ENCODE data around the gene SDSL. TPM values are rescaled to one million over a fixed set of nuclear protein-coding genes. Genes with fewer than 3 reads are reported as not detected.

The SDSL gene
- total RNA-seq, 2 donors from 2014 or later, result 6.2 to 8.5 TPM

DNA sequence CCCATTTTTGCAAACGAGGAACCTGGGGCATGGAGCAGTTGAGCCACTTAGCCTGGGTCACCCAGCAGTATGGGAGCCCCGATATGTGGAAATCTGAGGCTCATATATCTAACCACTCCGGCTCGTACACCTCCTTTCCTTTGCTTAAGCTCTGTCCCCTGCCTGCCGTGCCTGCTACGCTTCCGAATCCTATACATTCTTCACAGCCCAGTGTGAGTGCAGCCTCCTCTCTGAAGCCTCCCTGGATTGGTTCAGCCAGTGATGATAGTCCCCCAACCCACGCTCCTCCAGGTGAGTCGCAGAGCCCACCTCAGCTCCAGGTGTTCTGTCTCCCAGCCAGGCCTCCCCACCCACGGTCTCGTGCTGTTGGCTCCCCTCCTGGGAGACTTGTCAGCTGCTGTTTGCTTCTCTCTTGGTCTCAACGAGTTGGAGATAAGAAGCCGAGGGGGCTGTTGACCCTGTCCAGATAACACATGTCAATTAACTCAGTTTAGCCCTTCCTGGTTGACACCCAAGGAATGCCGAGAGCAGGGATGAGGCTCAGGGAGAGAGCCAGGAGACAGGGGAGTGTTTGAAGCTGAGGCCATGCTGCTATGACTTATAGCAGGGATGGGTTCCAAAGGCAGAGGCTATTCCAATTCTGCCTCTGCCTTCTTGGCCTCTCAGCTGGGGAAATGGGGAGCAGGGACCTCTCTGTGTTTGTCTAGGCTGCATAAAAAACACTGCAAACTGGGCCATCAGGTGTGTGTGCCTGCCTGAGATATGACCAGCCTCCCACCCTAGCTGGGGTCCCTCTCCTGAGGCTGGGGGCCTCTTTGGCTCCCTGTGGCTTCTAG lies 19.0 kb downstream of the SDSL start:
- intact Hi-C loops (cut with DNase I), result no loop called here

DNA sequence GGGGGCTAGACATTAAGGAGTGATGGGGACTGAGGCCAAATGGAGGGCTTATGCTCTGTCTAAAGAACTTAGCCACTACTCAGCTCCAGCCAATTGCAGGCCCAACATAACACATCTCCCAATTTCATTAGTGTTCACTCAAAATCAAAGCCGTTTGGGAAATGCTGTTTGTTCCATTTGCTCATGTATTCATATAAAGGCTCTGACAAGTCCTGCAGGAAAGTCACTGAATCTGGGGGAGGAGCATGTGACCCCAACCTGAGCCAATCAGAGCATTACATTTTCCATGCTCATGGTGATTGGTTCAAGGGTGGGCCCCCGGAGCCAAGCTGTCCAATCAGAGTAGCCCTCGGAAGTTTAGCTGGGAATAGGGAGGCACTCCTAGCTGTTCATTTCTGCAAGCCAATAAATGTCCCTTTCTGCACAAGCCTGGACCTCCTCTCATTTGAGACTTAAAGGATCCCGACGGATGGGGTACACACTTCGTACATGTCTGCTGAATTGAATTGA lies 20.9 kb downstream of the SDSL start:
- 90% methylated on average over 6 of the region's 6 CpGs for WGBS
- TF ChIP-seq POLR2AphosphoS5 (IDR thresholded peaks at IDR 0.05) (no peak), POLR2A (IDR thresholded peaks at IDR 0.05) (no peak)
- TF ChIP-seq, protein P1, sequence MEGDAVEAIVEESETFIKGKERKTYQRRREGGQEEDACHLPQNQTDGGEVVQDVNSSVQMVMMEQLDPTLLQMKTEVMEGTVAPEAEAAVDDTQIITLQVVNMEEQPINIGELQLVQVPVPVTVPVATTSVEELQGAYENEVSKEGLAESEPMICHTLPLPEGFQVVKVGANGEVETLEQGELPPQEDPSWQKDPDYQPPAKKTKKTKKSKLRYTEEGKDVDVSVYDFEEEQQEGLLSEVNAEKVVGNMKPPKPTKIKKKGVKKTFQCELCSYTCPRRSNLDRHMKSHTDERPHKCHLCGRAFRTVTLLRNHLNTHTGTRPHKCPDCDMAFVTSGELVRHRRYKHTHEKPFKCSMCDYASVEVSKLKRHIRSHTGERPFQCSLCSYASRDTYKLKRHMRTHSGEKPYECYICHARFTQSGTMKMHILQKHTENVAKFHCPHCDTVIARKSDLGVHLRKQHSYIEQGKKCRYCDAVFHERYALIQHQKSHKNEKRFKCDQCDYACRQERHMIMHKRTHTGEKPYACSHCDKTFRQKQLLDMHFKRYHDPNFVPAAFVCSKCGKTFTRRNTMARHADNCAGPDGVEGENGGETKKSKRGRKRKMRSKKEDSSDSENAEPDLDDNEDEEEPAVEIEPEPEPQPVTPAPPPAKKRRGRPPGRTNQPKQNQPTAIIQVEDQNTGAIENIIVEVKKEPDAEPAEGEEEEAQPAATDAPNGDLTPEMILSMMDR (IDR thresholded peaks at IDR 0.05), result no peak
- no peaks in the 10 kb centered on the region for H3K27me3 ChIP-seq (replicated peaks; ENCODE audit: insufficient read depth)

More for the DNA sequence above, 19.0 kb downstream of the SDSL start:
- Histone ChIP-seq H3K36me3 (no peaks in the 10 kb centered on the region), H3K9me3 (no peaks in the 10 kb centered on the region), H3K27me3 (replicated peaks; ENCODE audit: insufficient read depth) (no peaks in the 10 kb centered on the region), H3K4me3 (no peak overlapping the region), H3K4me1 (replicated peaks) (no peaks in the 10 kb centered on the region), H3K27ac (no peak overlapping the region)
- 47% methylated on average over 13 of the region's 14 CpGs for WGBS
- TF ChIP-seq, protein P1 (IDR thresholded peaks at IDR 0.05), result no peak
- TF ChIP-seq POLR2A (IDR thresholded peaks at IDR 0.05), result no peak
- TF ChIP-seq POLR2AphosphoS5 (IDR thresholded peaks at IDR 0.05), result no peak
- DNase-seq (ENCODE audit: low spot score), result no peak

DNA sequence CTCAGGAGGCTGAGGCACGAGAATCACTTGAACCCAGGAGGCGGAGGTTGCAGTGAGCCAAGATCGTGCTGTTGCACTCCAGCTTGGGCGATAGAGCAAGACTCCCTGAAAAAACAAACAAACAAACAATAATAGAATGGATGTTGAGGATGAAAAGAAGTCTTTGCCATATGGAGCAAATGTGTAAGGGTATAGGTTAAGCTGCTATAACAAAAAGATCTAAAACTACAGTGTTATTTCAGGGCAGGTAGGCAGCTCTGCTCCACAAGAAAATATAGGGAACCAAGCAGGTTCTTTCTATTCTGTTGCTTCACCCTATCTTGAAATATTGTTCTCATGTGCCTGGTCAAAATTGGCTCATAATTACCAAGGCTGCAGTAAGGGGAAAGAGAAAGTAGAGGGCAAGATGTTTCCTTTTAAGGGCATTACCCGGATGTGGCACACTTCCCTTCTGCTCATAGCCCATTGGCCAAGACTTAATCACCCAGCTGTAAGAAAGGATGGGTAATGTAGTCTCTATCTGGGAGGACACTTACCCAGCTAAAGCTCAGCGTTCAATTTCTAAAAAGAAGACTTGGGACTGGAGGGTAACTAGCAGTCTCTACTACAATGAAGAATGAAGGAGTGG lies 23.5 kb downstream of the SDSL start:
- no peak for DNase-seq (ENCODE audit: low spot score)
- H3K27me3 ChIP-seq (replicated peaks; ENCODE audit: insufficient read depth), result no peaks in the 10 kb centered on the region
- WGBS, result 86% methylated on average over 6 of the region's 6 CpGs
- intact Hi-C loops (cut with DNase I), result no loop called here
- no peaks in the 10 kb centered on the region for H3K36me3 ChIP-seq
- TF ChIP-seq, protein P1 (IDR thresholded peaks at IDR 0.05), result no peak
- no peak for TF ChIP-seq POLR2A (IDR thresholded peaks at IDR 0.05)
- no peak for TF ChIP-seq POLR2AphosphoS5 (IDR thresholded peaks at IDR 0.05)
- no peaks in the 10 kb centered on the region for H3K4me1 ChIP-seq (replicated peaks)
- no peak overlapping the region for H3K4me3 ChIP-seq
- H3K9me3 ChIP-seq, result no peaks in the 10 kb centered on the region
- no peak overlapping the region for H3K27ac ChIP-seq

More for the DNA sequence above, 20.9 kb downstream of the SDSL start:
- intact Hi-C loops (cut with DNase I), result no loop called here
- no peak overlapping the region for H3K27ac ChIP-seq
- no peaks in the 10 kb centered on the region for H3K36me3 ChIP-seq
- H3K4me3 ChIP-seq, result no peak overlapping the region
- no peaks in the 10 kb centered on the region for H3K9me3 ChIP-seq
- DNase-seq (ENCODE audit: low spot score), result no peak
- H3K4me1 ChIP-seq (replicated peaks), result no peaks in the 10 kb centered on the region

DNA sequence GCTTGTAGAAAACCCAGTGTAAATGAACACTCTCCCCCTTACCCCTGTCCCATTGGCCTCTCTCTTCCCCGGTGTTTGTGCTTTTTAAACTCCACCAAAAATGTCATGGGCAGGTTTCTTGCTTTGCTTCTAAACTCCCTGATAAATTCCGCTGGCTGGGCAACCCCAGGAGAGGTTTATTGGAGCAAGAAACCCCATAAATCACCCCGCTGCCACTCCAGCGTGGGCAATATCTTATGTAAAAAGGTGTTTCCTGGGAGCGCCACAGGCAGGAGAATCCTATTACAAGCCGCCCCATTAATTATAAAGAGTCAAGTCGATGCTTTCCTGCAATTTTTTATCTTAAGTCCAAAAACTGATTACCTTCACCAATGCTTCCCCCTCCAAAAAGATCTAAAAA lies 26.7 kb downstream of the SDSL start:
- intact Hi-C loops (cut with DNase I), result no loop called here
- Histone ChIP-seq H3K4me3 (no peak overlapping the region), H3K27ac (no peak overlapping the region), H3K27me3 (replicated peaks; ENCODE audit: insufficient read depth) (no peaks in the 10 kb centered on the region), H3K36me3 (no peaks in the 10 kb centered on the region), H3K4me1 (replicated peaks) (no peaks in the 10 kb centered on the region), H3K9me3 (no peaks in the 10 kb centered on the region)
- no peak for DNase-seq (ENCODE audit: low spot score)
- TF ChIP-seq POLR2AphosphoS5 (IDR thresholded peaks at IDR 0.05) (no peak), POLR2A (IDR thresholded peaks at IDR 0.05) (no peak)
- 18% methylated on average over 7 of the region's 7 CpGs for WGBS

DNA sequence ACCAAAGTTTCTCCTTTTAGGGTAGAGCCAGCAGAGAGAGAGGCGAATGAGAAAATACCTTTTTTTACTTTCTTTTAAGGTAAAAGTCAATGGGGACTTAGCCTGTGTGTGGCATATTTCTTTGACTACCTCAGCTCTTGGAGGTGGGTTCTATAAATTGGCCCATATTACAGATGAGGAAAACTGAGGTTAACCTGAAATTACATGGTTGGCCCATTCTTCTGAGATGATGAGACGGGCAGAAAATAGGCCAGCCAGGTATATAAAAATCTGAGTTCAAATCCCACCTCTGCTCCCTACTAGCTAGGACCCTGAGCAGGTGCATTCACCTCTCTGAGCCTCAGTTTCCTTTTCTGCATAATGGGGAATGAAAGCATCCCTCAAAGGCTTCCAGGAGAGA lies 27.1 kb downstream of the SDSL start:
- Histone ChIP-seq H3K27ac (no peak overlapping the region), H3K27me3 (replicated peaks; ENCODE audit: insufficient read depth) (no peaks in the 10 kb centered on the region), H3K9me3 (no peaks in the 10 kb centered on the region), H3K4me3 (no peak overlapping the region), H3K4me1 (replicated peaks) (no peaks in the 10 kb centered on the region), H3K36me3 (no peaks in the 10 kb centered on the region)
- TF ChIP-seq POLR2A (IDR thresholded peaks at IDR 0.05) (no peak), POLR2AphosphoS5 (IDR thresholded peaks at IDR 0.05) (no peak)
- TF ChIP-seq, protein P1 (IDR thresholded peaks at IDR 0.05), result no peak
- no peak for DNase-seq (ENCODE audit: low spot score)
- 90% methylated on average over 2 of the region's 2 CpGs for WGBS
- intact Hi-C loops (cut with DNase I), result no loop called here
